HG03558 (cell line): ENCODE measurements around the gene ADD2.
"Not testable (repeated sequence)": the region's sequence is repeated elsewhere in the genome, so short reads cannot be mapped to it uniquely, and the experiment has no call there.

Source experiments
- ATAC-seq: cut with Tn5 transposase; IDR thresholded peaks from one replicate; pipeline ENCODE4 v1.9.1; 2021; ENCODE audit warnings: moderate number of reproducible peaks; ENCODE audit not compliant: unreplicated experiment; ENCODE audit errors: extremely low read depth

ADD2 gene

GRCh38 chr2:70767699-70768589, at the start of gene ADD2:
ADD2 (minus strand) TSS chr2:70768200; CDS start chr2:70706408, 61,792 bp downstream.
- ATAC-seq, result no peak

GRCh38 chr2:70817284-70817954, 49.4 kb upstream of the ADD2 start:
- ATAC-seq, result no peak

- no peak for ATAC-seq
Observed at GRCh38 chr2:70816726-70817125, 48.7 kb upstream of the ADD2 start.

GRCh38 chr2:70808983-70809958, 41.3 kb upstream of the ADD2 start:
- ATAC-seq, result no peak

GRCh38 chr2:70807828-70808118, 39.8 kb upstream of the ADD2 start:
- ATAC-seq, result no peak

- ATAC-seq, result no peak
Observed at GRCh38 chr2:70807102-70807827, 39.3 kb upstream of the ADD2 start.

GRCh38 chr2:70806620-70807019, 38.6 kb upstream of the ADD2 start:
- ATAC-seq, result no peak

GRCh38 chr2:70806013-70806412, 38.0 kb upstream of the ADD2 start:
- ATAC-seq, result no peak

- no peak for ATAC-seq
Observed at GRCh38 chr2:70801607-70802263, 33.7 kb upstream of the ADD2 start.

GRCh38 chr2:70799706-70800105, 31.7 kb upstream of the ADD2 start:
- no peak for ATAC-seq

- not testable (repeated sequence) for ATAC-seq
Observed at GRCh38 chr2:70797996-70798395, 30.0 kb upstream of the ADD2 start.

- ATAC-seq, result no peak
Observed at GRCh38 chr2:70797506-70797905, 29.5 kb upstream of the ADD2 start.

- ATAC-seq, result no peak
Observed at GRCh38 chr2:70796262-70796661, 28.3 kb upstream of the ADD2 start.

GRCh38 chr2:70795164-70795995, 27.4 kb upstream of the ADD2 start:
- no peak for ATAC-seq

GRCh38 chr2:70793450-70793849, 25.4 kb upstream of the ADD2 start:
- ATAC-seq, result no peak

- ATAC-seq, result no peak
Observed at GRCh38 chr2:70790136-70790828, 22.3 kb upstream of the ADD2 start, which contains the start of gene FIGLA. FIGLA (minus strand) TSS chr2:70790643; CDS start chr2:70790638, 5 bp downstream.

GRCh38 chr2:70789304-70790135, 21.5 kb upstream of the ADD2 start:
- no peak for ATAC-seq
